ENCODE data around the gene ESPL1. TPM values are rescaled to one million over a fixed set of nuclear protein-coding genes. Genes with fewer than 3 reads are reported as not detected.

ESPL1 gene
- total and polyA plus RNA-seq, 2 of the 8 experiments (the other 6 are each of a cell fraction or from before 2014, with no cell fraction given): 31.8 to 52.7 TPM

- H3K9ac ChIP-seq (replicated peaks in 1 of 4; ENCODE audit: extremely low read depth in 1 of 4, low read depth in 3 of 4, low read length in 3 of 4): peak overlapping the region in 3 of 4 experiments; percentile 17 to 73 (median 20); a peak in 3 of 7 replicates
- ChIA-PET CTCF (ENCODE audit: partially characterized antibody) (interaction anchor here (0.6 to 21.2 kb wide), 12 partner anchors 10 to 344 kb away, joined by 3 to 381 read pairs (median 8); partner anchors contain the start of genes PFDN5, SP7 and TNS2), POLR2A (ENCODE audit: partially characterized antibody) (interaction anchor here (0.9 to 8.0 kb wide), 12 partner anchors 10 to 175 kb away, joined by 3 to 51 read pairs (median 4); partner anchors contain the start of genes ESPL1, MAP3K12, MYG1 and SP1)
- no peak overlapping the region for H3K18ac ChIP-seq (ENCODE audit: extremely low read depth, low read length)
- H3K79me2 ChIP-seq (ENCODE audit: control insufficient read depth in 1 of 2, insufficient read depth in 2 of 2, low read length in 2 of 2): no peaks in the 10 kb centered on the region
- no peak overlapping the region for H2BK120ac ChIP-seq (replicated peaks; ENCODE audit: low read depth, low read length)
- H4K8ac ChIP-seq (ENCODE audit: extremely low read depth, insufficient read depth, low read length): no peak overlapping the region
- no peaks in the 10 kb centered on the region for H3K9me3 ChIP-seq (ENCODE audit: insufficient read depth in 2 of 2, low read depth in 1 of 2, low read length in 1 of 2)
- H2AFZ ChIP-seq (ENCODE audit: low read length): peak overlapping the region; percentile 44; the same call in 1 of the 2 replicates
- H3K79me1 ChIP-seq (ENCODE audit: low read depth, low read length): no peaks in the 10 kb centered on the region
- FAIRE-seq (no peak), DNase-seq (ENCODE audit: low read depth in 1 of 2, low spot score in 2 of 2) (peak in 1 of 2 experiments; percentile 89)
- no peak overlapping the region for H2BK20ac ChIP-seq (ENCODE audit: low read length)
- no peak overlapping the region for H3K23ac ChIP-seq (ENCODE audit: insufficient read length)
- peak overlapping the region; percentile 24 to 80 (median 48) for H3K4me3 ChIP-seq (ENCODE audit: extremely low read depth in 1 of 4, insufficient read depth in 2 of 4, low read depth in 3 of 4, low read length in 4 of 4)
- H4K20me1 ChIP-seq (replicated peaks in 1 of 2; ENCODE audit: control insufficient read depth in 1 of 2, insufficient read depth in 2 of 2, low read length in 2 of 2): peaks cover 2% of the 10 kb centered on the region in 2 experiments
- no peak overlapping the region for H3K14ac ChIP-seq (ENCODE audit: insufficient read length)
- peak overlapping the region; percentile 45 to 78 for H3K4me2 ChIP-seq (ENCODE audit: insufficient read depth in 1 of 2, low read depth in 2 of 2, low read length in 2 of 2)
- H2BK5ac ChIP-seq (ENCODE audit: low read depth, low read length): no peak overlapping the region
- H3K23me2 ChIP-seq (ENCODE audit: low read depth, low read length): peaks cover 6% of the 10 kb centered on the region; the same call in 1 of the 2 replicates
- H2AK5ac ChIP-seq (ENCODE audit: low read depth, low read length): no peak overlapping the region
- H2BK15ac ChIP-seq (ENCODE audit: low read length): peak overlapping the region; percentile 5; the same call in 1 of the 2 replicates
- no peak overlapping the region for H4K91ac ChIP-seq (replicated peaks; ENCODE audit: insufficient read length, low read length)
- peaks cover 13 to 59% (median 46%) of the 10 kb centered on the region in 4 experiments for H3K27me3 ChIP-seq (replicated peaks in 1 of 4; ENCODE audit: control insufficient read depth in 3 of 4, extremely low read depth in 1 of 4, insufficient read depth in 3 of 4, low read length in 3 of 4)
- WGBS, 2 experiments (ENCODE audit: extremely low coverage in 1 of 2, insufficient coverage in 1 of 2, insufficient read length in 1 of 2, insufficient replicate concordance in 2 of 2, low coverage in 1 of 2, low lambda C conversion rate in 2 of 2, missing lambda C conversion rate in 1 of 2): 2% methylated on average over 47 of the region's 69 CpGs; no CpG with 5 or more reads in 1 of the 2 experiments
- no peak overlapping the region for H3K4ac ChIP-seq (replicated peaks; ENCODE audit: insufficient read length, low read depth, low read length)
- peaks cover 0 to 20% (median 12%) of the 10 kb centered on the region in 4 experiments; a peak in 6 of 7 replicates for H3K4me1 ChIP-seq (replicated peaks in 1 of 4; ENCODE audit: control insufficient read depth in 3 of 4, insufficient read depth in 4 of 4, low read length in 3 of 4)
- H4K5ac ChIP-seq (ENCODE audit: insufficient read length, low read depth, low read length): peak overlapping the region; percentile 35
- H3K36me3 ChIP-seq (ENCODE audit: control insufficient read depth in 2 of 4, insufficient read depth in 4 of 4, low read length in 3 of 4): no peaks in the 10 kb centered on the region
- no peak overlapping the region for H3K27ac ChIP-seq (ENCODE audit: low read depth, low read length)
- peak overlapping the region; percentile 60 for H3K56ac ChIP-seq (replicated peaks; ENCODE audit: insufficient read length, low read depth, low read length)
- H2BK12ac ChIP-seq (ENCODE audit: low read depth, low read length): peak overlapping the region; percentile 44; the same call in 1 of the 2 replicates
- TF ChIP-seq TAF1 (IDR thresholded peaks at IDR 0.05; ENCODE audit: low read depth, low read length) (peak; percentile 49; the same call in 1 of the 2 replicates), SP2 (IDR thresholded peaks at IDR 0.05; ENCODE audit: low read length) (no peak), RBBP5 (IDR thresholded peaks at IDR 0.05; ENCODE audit: borderline replicate concordance, low read depth, low read length) (no peak), KDM4A (IDR thresholded peaks at IDR 0.05; ENCODE audit: low read depth, low read length, severe bottlenecking) (peak; percentile 64), EGR1 (IDR thresholded peaks at IDR 0.05; ENCODE audit: borderline replicate concordance, low read depth, low read length) (peak; percentile 40; the same call in 1 of the 2 replicates), CTCF (IDR thresholded peaks at IDR 0.05; ENCODE audit: control extremely low read depth in 1 of 3, insufficient read depth in 1 of 3, low read depth in 1 of 3, low read length in 3 of 3) (peak; percentile 67 to 76 (median 75)), SIN3A (conservative IDR thresholded peaks at IDR 0.05 in 1 of 2, IDR thresholded peaks at IDR 0.05 in 1 of 2; ENCODE audit: low read depth in 1 of 2, low read length in 2 of 2) (0 out of 4 replicates have a peak, but pooled peaks of 1 of the 2 experiments have one; percentile 34)
Observed at GRCh38 chr12:53324779-53325510, 56.8 kb downstream of the ESPL1 start.
